ENCODE measurements around the gene SMCO3. TPM values are rescaled to one million over a fixed set of nuclear protein-coding genes. Genes with fewer than 3 reads are reported as not detected.

The SMCO3 gene
- total RNA-seq, 2 donors from 2014 or later: 0.33 to 0.43 TPM

GRCh38 chr12:14844401-14844800 is 30.4 kb upstream of the SMCO3 start:
- H3K4me1 ChIP-seq: peaks cover 0 to 69% of the 10 kb centered on the region in 2 donors
- no peak for TF ChIP-seq CTCF (IDR thresholded peaks at IDR 0.05)
- H3K27ac ChIP-seq: no peak overlapping the region
- peaks cover 0 to under 1% of the 10 kb centered on the region in 2 donors for H3K9me3 ChIP-seq
- no peaks in the 10 kb centered on the region for H3K27me3 ChIP-seq
- no peak overlapping the region for H3K4me3 ChIP-seq
- DNase-seq (ENCODE audit: low spot score): no peak
- H3K36me3 ChIP-seq: no peaks in the 10 kb centered on the region

GRCh38 chr12:14843425-14843887 is 29.5 kb upstream of the SMCO3 start, which contains the start of gene ART4:
ART4 (minus strand) TSS chr12:14843526; CDS start chr12:14843113, 413 bp downstream.
- peaks cover 0 to 4% of the 10 kb centered on the region in 2 donors for H3K9me3 ChIP-seq
- peaks cover 0 to 69% of the 10 kb centered on the region in 2 donors for H3K4me1 ChIP-seq
- DNase-seq (ENCODE audit: low spot score): peak; percentile 77
- peak within 1 kb of the TSS; percentile 76 to 78 for H3K27ac ChIP-seq
- H3K27me3 ChIP-seq: no peaks in the 10 kb centered on the region
- H3K36me3 ChIP-seq: no peaks in the 10 kb centered on the region
- no peak for TF ChIP-seq CTCF (IDR thresholded peaks at IDR 0.05)
- H3K4me3 ChIP-seq: peak within 1 kb of the TSS; percentile 24 to 38

GRCh38 chr12:14842315-14842714 is 28.3 kb upstream of the SMCO3 start:
- H3K4me1 ChIP-seq: peaks cover 0 to 63% of the 10 kb centered on the region in 2 donors

GRCh38 chr12:14841761-14842160 is 27.8 kb upstream of the SMCO3 start:
- Histone ChIP-seq H3K4me1 (peaks cover 0 to 62% of the 10 kb centered on the region in 2 donors), H3K27ac (peak overlapping the region; percentile 76 to 78), H3K36me3 (no peaks in the 10 kb centered on the region), H3K4me3 (peak overlapping the region; percentile 24 to 38), H3K27me3 (no peaks in the 10 kb centered on the region), H3K9me3 (peaks cover 0 to 4% of the 10 kb centered on the region in 2 donors)
- peak; percentile 84 for DNase-seq (ENCODE audit: low spot score)
- no peak for TF ChIP-seq CTCF (IDR thresholded peaks at IDR 0.05)

More at GRCh38 chr12:14842315-14842714, 28.3 kb upstream of the SMCO3 start:
- H3K36me3 ChIP-seq: no peaks in the 10 kb centered on the region
- peaks cover 0 to 4% of the 10 kb centered on the region in 2 donors for H3K9me3 ChIP-seq
- H3K4me3 ChIP-seq: peak overlapping the region; percentile 24 to 38
- peak overlapping the region; percentile 76 to 78 for H3K27ac ChIP-seq
- no peak for TF ChIP-seq CTCF (IDR thresholded peaks at IDR 0.05)
- DNase-seq (ENCODE audit: low spot score): no peak
- no peaks in the 10 kb centered on the region for H3K27me3 ChIP-seq

GRCh38 chr12:14840616-14841015 is 26.6 kb upstream of the SMCO3 start:
- peak overlapping the region; percentile 76 to 78 for H3K27ac ChIP-seq
- no peak overlapping the region for H3K4me3 ChIP-seq
- H3K27me3 ChIP-seq: no peaks in the 10 kb centered on the region
- no peak for TF ChIP-seq CTCF (IDR thresholded peaks at IDR 0.05)
- peaks cover 0 to 4% of the 10 kb centered on the region in 2 donors for H3K9me3 ChIP-seq
- no peaks in the 10 kb centered on the region for H3K36me3 ChIP-seq
- peaks cover 0 to 59% of the 10 kb centered on the region in 2 donors for H3K4me1 ChIP-seq
- DNase-seq (ENCODE audit: low spot score): no peak

GRCh38 chr12:14839262-14839661 is 25.3 kb upstream of the SMCO3 start:
- Histone ChIP-seq H3K4me1 (peaks cover 0 to 67% of the 10 kb centered on the region in 2 donors), H3K36me3 (no peaks in the 10 kb centered on the region), H3K27ac (no peak overlapping the region), H3K27me3 (no peaks in the 10 kb centered on the region), H3K4me3 (no peak overlapping the region), H3K9me3 (peaks cover 0 to 4% of the 10 kb centered on the region in 2 donors)
- no peak for TF ChIP-seq CTCF (IDR thresholded peaks at IDR 0.05)
- DNase-seq (ENCODE audit: low spot score): no peak

All from right atrium auricular region (tissue), 2 donors.